Activated T-cell treated with anti-CD3 and anti-CD28 coated beads, Interleukin-2, amount 50 U/mL, for 4 hours (primary cell): Measurements from ENCODE around the gene DSG3. TPM values are rescaled to one million over a fixed set of nuclear protein-coding genes. Genes with fewer than 3 reads are reported as not detected.

Experiments used
- ATAC-seq, 2 donors: fragments of 200-7000 bp; cut with Tn5 transposase; one replicate each; pipeline ENCODE4 v1.10.0; 2021
- DNase-seq: peaks from one replicate; pipeline ENCODE4 v3.0.0-alpha.2; 2020
- H3K27me3 Mint-ChIP-seq: one replicate; pipeline ENCODE4 v1.8.0; 2021; ENCODE audit warnings: low read depth, mixed read lengths
- H3K36me3 Mint-ChIP-seq: one replicate; pipeline ENCODE4 v1.8.0; 2022; ENCODE audit warnings: mixed read lengths; ENCODE audit not compliant: insufficient read depth
- H3K4me1 Mint-ChIP-seq: one replicate; pipeline ENCODE4 v1.8.0; 2021; ENCODE audit warnings: low read depth, mixed read lengths
- H3K4me3 Mint-ChIP-seq: one replicate; pipeline ENCODE4 v1.8.0; 2021; ENCODE audit warnings: mild to moderate bottlenecking, moderate library complexity, mixed read lengths
- H3K9me3 Mint-ChIP-seq: one replicate; pipeline ENCODE4 v1.8.0; 2021; ENCODE audit warnings: mixed read lengths
- total RNA-seq, 3 donors: library from RNA; stranded (reverse); gene quantifications; one replicate each; pipeline ENCODE4 v1.2.1, GENCODE V29; 2021

Gene DSG3
- total RNA-seq, 3 donors from 2014 or later, result not detected

- ATAC-seq (no peak), DNase-seq (no peak)
- H3K27me3 Mint-ChIP-seq, result peaks cover 7% of the 10 kb centered on the region
- no peaks in the 10 kb centered on the region for H3K4me1 Mint-ChIP-seq
- H3K4me3 Mint-ChIP-seq, result no peak overlapping the region
- no peaks in the 10 kb centered on the region for H3K36me3 Mint-ChIP-seq
- no peaks in the 10 kb centered on the region for H3K9me3 Mint-ChIP-seq
Observed at GRCh38 chr18:31508781-31509180, 61.2 kb downstream of the DSG3 start.

- Mint-ChIP-seq H3K27me3 (peaks cover 7% of the 10 kb centered on the region), H3K9me3 (no peaks in the 10 kb centered on the region), H3K4me1 (no peaks in the 10 kb centered on the region), H3K4me3 (no peak overlapping the region), H3K36me3 (no peaks in the 10 kb centered on the region)
- no peak for ATAC-seq
- no peak for DNase-seq
Observed at GRCh38 chr18:31509571-31509970, 62.0 kb downstream of the DSG3 start.

- Mint-ChIP-seq H3K36me3 (no peaks in the 10 kb centered on the region), H3K4me3 (no peak overlapping the region), H3K4me1 (no peaks in the 10 kb centered on the region), H3K27me3 (peaks cover 7% of the 10 kb centered on the region), H3K9me3 (no peaks in the 10 kb centered on the region)
- DNase-seq, result no peak
- ATAC-seq, result no peak
Observed at GRCh38 chr18:31510319-31510718, 62.8 kb downstream of the DSG3 start.

- DNase-seq (no peak), ATAC-seq (no peak)
- no peak overlapping the region for H3K4me3 Mint-ChIP-seq
- H3K4me1 Mint-ChIP-seq, result no peaks in the 10 kb centered on the region
- no peaks in the 10 kb centered on the region for H3K36me3 Mint-ChIP-seq
- H3K27me3 Mint-ChIP-seq, result peaks cover 7% of the 10 kb centered on the region
- no peaks in the 10 kb centered on the region for H3K9me3 Mint-ChIP-seq
Observed at GRCh38 chr18:31511098-31511497, 63.6 kb downstream of the DSG3 start.

- Mint-ChIP-seq H3K4me3 (no peak overlapping the region), H3K9me3 (no peaks in the 10 kb centered on the region), H3K4me1 (no peaks in the 10 kb centered on the region), H3K36me3 (no peaks in the 10 kb centered on the region), H3K27me3 (peaks cover 7% of the 10 kb centered on the region)
- DNase-seq (no peak), ATAC-seq (no peak)
Observed at GRCh38 chr18:31512203-31512764, 64.7 kb downstream of the DSG3 start.

GRCh38 chr18:31513189-31513935, 65.8 kb downstream of the DSG3 start:
- no peak for ATAC-seq
- Mint-ChIP-seq H3K27me3 (peaks cover 3% of the 10 kb centered on the region), H3K9me3 (no peaks in the 10 kb centered on the region), H3K4me1 (no peaks in the 10 kb centered on the region), H3K4me3 (no peak overlapping the region), H3K36me3 (no peaks in the 10 kb centered on the region)
- no peak for DNase-seq

GRCh38 chr18:31516437-31516836, 68.9 kb downstream of the DSG3 start:
- no peak overlapping the region for H3K4me3 Mint-ChIP-seq
- no peaks in the 10 kb centered on the region for H3K4me1 Mint-ChIP-seq
- no peaks in the 10 kb centered on the region for H3K27me3 Mint-ChIP-seq
- DNase-seq, result no peak
- no peak for ATAC-seq
- H3K36me3 Mint-ChIP-seq, result no peaks in the 10 kb centered on the region
- no peaks in the 10 kb centered on the region for H3K9me3 Mint-ChIP-seq

GRCh38 chr18:31526374-31526773, 78.8 kb downstream of the DSG3 start:
- DNase-seq, result no peak
- no peaks in the 10 kb centered on the region for H3K9me3 Mint-ChIP-seq
- H3K4me1 Mint-ChIP-seq, result no peaks in the 10 kb centered on the region
- ATAC-seq, result no peak
- peaks cover 4% of the 10 kb centered on the region for H3K27me3 Mint-ChIP-seq
- no peaks in the 10 kb centered on the region for H3K36me3 Mint-ChIP-seq
- no peak overlapping the region for H3K4me3 Mint-ChIP-seq

Other genes with a start within 250 kb of the DSG3 start
- not detected for gene DSG1, start 129.6 kb upstream of the DSG3 start, total RNA-seq
- not detected for gene DSG4, start 71.0 kb upstream of the DSG3 start, total RNA-seq
- gene DSG2, start 50.4 kb downstream of the DSG3 start, total RNA-seq, result under 1 TPM; 0.24 to 0.33 (median 0.27) TPM
- gene TTR, start 144.1 kb downstream of the DSG3 start, total RNA-seq, result 1 to 10 TPM in 1 of 3 donors, under 1 TPM in 2; 0.30 to 1.1 (median 0.56) TPM
- gene B4GALT6, start 236.8 kb downstream of the DSG3 start, total RNA-seq, result 1 to 10 TPM in 2 of 3 donors, under 1 TPM in 1; 0.84 to 2.4 (median 1.3) TPM